Activated naive CD8-positive, alpha-beta T cell treated with anti-CD3 and anti-CD28 coated beads, Interleukin-2, amount 50 U/mL, for 16 hours (primary cell): Measurements from ENCODE around the gene SLCO4C1.
"Not testable (repeated sequence)": the region's sequence is repeated elsewhere in the genome, so short reads cannot be mapped to it uniquely, and the experiment has no call there.

Source experiments
- DNase-seq: peaks from one replicate; pipeline ENCODE4 v3.0.0-alpha.2; 2020; ENCODE audit warnings: low read depth, low spot score

The SLCO4C1 gene

DNA sequence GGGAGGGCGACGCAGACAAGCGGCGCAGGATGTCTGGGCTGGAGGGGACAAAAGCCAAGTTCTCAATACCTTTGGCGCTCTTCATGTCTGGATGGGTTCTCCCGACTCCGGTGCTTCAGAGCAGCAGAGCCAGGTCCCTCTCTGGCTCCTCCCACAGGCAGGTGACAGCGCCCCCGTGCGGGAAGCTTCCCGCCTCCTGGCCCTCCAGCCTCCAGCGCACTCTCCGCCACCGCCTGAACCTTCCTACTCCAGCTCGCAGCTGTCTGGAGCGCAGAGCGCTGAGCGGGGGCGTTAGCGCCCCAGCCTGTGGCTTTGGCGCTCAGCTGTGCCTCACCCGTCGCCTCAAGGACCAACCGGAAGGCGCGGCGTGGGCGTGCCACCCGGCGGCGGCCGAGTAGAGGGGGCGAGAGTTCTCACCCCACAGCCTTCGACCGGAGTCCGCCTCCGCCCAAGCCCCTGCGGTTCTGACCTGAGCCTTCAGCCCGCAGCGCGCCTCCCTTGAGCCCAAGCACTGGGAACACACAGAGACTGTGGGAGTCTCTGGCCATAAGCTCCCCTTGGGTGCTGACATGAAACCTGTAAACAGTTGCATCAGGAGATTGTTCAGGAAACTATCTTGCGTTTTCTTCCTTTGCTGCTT is at the start of gene SLCO4C1:
Gene SLCO4C1 (minus strand): TSS at position 107 of the 640 bp plus-strand sequence. CDS start 22 bp downstream, at position 85.
- DNase-seq: no peak

DNA sequence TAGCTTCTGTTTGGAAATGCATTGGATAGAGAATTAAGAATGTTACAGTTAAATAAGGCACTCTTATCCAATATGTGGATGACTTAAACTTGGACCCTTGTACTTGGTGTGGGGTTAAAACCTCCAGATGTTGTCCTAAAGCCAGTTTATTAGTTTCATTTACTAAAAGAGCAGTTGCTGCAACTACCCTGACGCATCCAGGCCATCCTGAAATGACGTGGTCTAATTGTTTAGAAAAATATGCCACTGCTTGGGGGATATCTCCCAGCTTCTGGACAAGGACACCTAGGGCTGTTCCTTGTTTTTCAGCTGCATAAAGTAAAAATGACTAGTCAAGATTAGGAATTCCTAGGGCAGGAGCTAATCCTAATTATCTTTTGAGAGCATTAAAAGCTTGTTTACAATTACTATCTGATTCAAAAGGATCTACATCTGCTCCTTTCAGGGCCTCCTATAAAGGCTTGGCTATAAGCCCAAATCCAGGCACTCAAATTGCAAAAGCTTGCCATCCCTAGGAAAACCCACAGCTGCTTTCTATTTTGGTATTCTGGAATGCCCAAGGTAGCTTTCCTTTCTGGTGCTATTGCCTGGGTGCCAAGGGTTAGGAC is 45.7 kb upstream of the SLCO4C1 start:
- DNase-seq: no peak

GRCh38 chr5:102324714-102325113 is 28.6 kb upstream of the SLCO4C1 start:
- DNase-seq: no peak

GRCh38 chr5:102318801-102319200 is 22.7 kb upstream of the SLCO4C1 start:
- not testable (repeated sequence) for DNase-seq

DNA sequence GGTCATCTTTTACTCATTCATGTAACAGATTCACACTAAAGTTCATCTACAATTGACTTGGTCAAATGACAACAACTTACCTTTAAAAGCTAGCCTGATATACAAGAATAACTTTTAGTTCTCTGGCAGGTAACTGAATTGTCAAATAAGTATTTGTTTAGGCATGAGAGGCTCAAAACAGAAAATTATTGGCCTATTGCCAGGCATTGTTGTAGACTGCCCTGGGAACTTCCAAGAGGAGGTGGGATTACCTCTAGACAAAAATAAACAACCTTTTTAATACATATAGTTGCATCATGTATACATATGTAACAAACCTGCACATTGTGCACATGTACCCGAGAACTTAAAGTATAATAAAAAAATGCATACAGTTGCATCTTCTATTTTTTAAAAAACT is 18.2 kb upstream of the SLCO4C1 start:
- no peak for DNase-seq

DNA sequence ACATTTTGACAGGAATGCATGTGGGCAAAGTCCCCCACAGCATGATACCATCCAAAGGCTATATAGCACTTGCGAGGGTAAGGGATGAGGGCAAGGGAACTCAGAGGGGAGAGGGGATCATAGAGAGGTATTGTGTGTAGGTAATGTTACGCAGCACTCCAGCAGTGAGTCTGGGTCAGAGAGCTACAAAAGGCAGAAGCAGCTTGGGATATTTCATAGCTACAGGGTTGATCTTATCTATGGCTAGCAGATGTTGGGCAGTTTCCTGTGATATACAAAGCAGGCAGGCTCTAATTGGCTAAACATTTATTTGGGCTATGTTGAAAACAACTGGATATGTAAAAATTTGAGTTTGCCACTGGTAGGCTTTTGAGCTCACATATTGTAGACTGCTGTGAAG is 17.8 kb upstream of the SLCO4C1 start:
- no peak for DNase-seq

DNA sequence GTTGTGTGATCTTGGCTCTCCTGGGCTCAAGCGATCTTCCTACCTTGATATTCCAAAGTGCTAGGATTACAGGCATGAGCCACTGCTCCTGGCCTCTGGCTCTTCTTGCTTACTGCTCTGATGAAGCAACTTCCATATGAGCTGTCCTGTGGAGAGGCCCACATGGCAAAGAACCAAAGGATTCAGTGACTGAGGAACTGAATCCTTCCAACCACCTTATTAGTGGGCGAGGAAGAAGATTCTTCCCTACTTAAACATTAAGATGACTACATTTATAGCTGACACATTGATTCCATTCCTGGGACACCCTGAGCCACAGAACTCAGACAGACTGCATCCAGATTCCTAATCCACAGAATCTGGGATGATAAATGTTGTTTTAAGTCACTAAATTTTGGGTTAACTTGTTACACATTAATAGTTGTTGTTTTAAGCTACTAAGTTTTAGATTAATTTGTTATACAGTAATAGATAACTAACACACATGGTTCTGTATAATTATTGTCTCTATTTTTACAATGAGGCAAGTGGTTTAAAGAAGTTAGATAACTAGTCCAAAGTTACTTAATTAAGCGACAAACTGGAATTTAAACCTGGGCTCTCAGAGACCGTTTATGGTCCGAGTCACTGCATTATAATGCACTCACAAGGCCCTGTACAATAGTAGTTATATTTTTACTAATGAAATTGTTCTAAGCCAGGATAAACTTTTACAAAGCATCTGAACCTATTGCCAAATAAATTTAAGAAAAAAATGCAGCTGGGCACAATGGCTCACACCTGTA is 16.7 kb upstream of the SLCO4C1 start:
- no peak for DNase-seq

- no peak for DNase-seq
Observed at GRCh38 chr5:102309586-102309985, 13.5 kb upstream of the SLCO4C1 start.

DNA sequence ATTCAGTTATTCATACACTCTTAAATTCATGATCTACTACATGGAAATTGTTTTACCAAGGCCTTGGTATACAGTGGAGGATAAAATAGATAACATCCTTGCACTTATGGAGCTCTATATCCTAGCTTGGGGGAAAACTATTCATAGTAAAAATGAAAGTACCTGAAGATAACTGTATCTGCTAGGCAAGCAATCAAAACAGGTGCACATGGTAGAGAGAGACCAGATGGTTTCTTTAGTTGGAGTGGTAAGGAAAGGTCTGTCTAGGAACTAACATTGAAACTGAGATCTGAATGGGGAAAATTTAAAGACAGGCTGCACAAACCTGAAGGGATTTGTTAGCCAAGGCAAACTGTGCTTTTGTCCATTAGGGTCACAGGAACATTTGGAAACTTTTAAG is 11.1 kb upstream of the SLCO4C1 start:
- no peak for DNase-seq

GRCh38 chr5:102306121-102306520 is 10.0 kb upstream of the SLCO4C1 start:
- DNase-seq: no peak

- DNase-seq: no peak
Observed at GRCh38 chr5:102295534-102296177, 428 bp downstream of the SLCO4C1 start.

- no peak for DNase-seq
Observed at GRCh38 chr5:102294886-102295395, 1.1 kb downstream of the SLCO4C1 start.

DNA sequence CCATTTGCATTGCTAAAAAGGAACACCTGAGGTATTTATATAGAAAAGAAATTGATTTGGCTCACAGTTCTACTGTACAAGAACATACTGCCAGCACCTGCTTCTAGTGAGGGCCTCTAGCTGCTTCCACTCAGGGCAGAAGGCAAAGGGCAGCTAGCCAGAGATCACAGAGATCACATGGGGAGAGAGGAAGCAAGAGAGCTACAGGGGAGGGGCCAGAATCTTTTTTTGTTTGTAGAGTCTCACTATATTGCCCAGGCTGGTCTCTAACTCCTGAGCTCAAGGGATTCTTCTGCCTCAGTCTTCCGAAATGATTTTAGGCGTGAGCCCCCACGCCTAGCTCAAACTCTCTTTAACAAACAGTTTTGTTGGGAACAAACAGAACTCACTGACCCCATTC is 6.1 kb downstream of the SLCO4C1 start:
- DNase-seq: no peak

GRCh38 chr5:102289251-102289899 is 6.7 kb downstream of the SLCO4C1 start:
- no peak for DNase-seq

DNA sequence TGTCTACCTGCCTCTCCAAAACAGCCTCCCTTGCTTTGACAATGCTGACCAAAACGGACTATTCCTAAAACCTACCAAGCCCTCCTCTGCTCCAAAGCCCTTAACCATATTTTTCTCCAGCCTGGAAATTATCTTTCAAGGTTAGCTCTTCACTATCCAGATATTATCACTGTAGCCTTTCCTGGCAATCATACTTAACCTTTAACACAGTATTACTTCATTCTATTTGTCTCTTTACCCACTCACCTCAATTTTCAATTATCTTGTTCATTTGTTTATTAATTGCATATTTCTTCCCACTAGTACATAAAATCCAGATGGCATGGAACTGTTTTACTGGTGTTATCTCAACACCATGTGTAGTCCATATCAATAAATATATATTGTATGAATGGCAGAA is 7.5 kb downstream of the SLCO4C1 start:
- DNase-seq: no peak

- DNase-seq: no peak
Observed at GRCh38 chr5:102286476-102286875, 9.6 kb downstream of the SLCO4C1 start.

GRCh38 chr5:102283102-102283797 is 12.8 kb downstream of the SLCO4C1 start:
- DNase-seq: no peak

DNA sequence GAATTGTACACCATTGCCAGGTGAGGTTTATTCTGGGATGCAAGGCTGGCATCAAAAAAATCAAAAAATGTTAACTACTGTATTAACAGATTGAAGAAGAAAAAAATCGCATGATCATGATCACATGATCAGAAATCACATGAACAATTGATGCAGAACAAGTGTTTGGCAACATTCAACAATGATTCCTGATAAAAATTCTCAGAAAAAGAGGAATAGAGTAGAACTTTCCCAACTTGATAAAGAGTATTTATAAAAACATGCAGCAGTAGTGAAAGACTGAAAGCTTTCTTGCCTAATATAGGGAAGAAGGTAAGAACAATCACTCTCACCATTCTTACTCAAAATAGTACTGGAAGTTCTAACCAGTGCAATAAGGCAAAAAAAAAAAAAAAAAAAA is 16.4 kb downstream of the SLCO4C1 start:
- DNase-seq: no peak

DNA sequence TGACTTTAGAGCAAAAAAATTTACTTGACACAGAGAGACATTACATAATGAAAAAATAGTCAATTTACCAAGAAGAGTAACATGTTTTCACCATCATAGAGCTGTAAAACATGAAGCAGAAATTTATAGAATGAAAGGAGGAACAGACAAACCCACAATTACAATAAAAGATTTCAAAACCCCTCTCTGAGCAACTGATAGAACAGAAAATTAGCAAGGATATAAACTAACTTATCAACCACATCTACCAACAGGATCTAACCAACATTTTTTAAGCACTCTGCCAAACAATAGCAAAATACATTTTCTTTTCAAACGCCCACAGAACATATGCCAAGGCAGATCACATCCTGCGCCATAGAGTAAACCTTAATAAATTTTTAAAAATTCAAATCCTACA is 17.9 kb downstream of the SLCO4C1 start:
- no peak for DNase-seq

GRCh38 chr5:102277144-102277543 is 18.9 kb downstream of the SLCO4C1 start:
- no peak for DNase-seq

DNA sequence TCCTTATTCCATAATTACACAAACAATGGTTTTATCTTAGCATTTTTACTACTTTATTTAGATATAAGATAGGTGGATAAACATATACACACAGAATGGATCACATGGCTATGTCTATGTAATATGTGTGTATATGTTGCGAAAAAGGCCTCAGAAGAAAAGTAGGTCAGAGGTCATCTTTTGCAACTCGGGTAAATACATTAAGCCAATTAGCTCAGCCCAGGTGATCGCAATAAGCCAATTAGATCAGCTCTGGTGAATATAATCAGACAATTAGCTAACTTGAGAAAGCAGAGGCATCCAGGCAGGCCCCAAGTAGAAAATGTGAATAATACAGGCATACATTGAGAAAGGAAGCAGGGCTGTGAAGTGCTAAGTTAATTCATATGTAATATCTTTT is 24.3 kb downstream of the SLCO4C1 start:
- no peak for DNase-seq
